GM11168 (cell line): ENCODE data around the gene SH3D19.
"Not testable (repeated sequence)": the region's sequence is repeated elsewhere in the genome, so short reads cannot be mapped to it uniquely, and the experiment has no call there.

ENCODE experiments used
- in situ Hi-C: fragments of 300-500 bp; cut with MboI; formaldehyde crosslinking; loops from one replicate; pipeline ENCODE4 v1.12.0; 2022; ENCODE audit warnings: low sequenced_read_pairs; ENCODE audit not compliant: unreplicated experiment

Gene SH3D19

GRCh38 chr4:151169223-151169622, 156.2 kb downstream of the SH3D19 start:
- in situ Hi-C loops: no loop called here

GRCh38 chr4:151167561-151167960, 157.8 kb downstream of the SH3D19 start:
- in situ Hi-C loops: no loop called here

- in situ Hi-C loops: no loop called here
These were observed 158.8 kb downstream of the SH3D19 start for GRCh38 chr4:151166636-151167035.

GRCh38 chr4:151165205-151166000, 160.0 kb downstream of the SH3D19 start:
- in situ Hi-C loops: no loop called here

GRCh38 chr4:151163855-151164254, 161.6 kb downstream of the SH3D19 start:
- in situ Hi-C loops: no loop called here

- in situ Hi-C loops: no loop called here
These were observed 166.4 kb downstream of the SH3D19 start for GRCh38 chr4:151158979-151159378.

- in situ Hi-C loops: no loop called here
These were observed 167.9 kb downstream of the SH3D19 start for GRCh38 chr4:151157543-151157942.

- in situ Hi-C loops: no loop called here
These were observed 171.8 kb downstream of the SH3D19 start for GRCh38 chr4:151153585-151153984.

GRCh38 chr4:151152028-151152427, 173.4 kb downstream of the SH3D19 start:
- in situ Hi-C loops: no loop called here

- in situ Hi-C loops: no loop called here
These were observed 174.4 kb downstream of the SH3D19 start for GRCh38 chr4:151150821-151151580.

GRCh38 chr4:151148261-151148660, 177.1 kb downstream of the SH3D19 start:
- in situ Hi-C loops: no loop called here

GRCh38 chr4:151147000-151147399, 178.4 kb downstream of the SH3D19 start:
- in situ Hi-C loops: no loop called here

GRCh38 chr4:151144329-151145072, 180.9 kb downstream of the SH3D19 start:
- in situ Hi-C loops: no loop called here

GRCh38 chr4:151143811-151144210, 181.6 kb downstream of the SH3D19 start:
- in situ Hi-C loops: no loop called here

- in situ Hi-C loops: no loop called here
These were observed 182.2 kb downstream of the SH3D19 start for GRCh38 chr4:151143162-151143561.

GRCh38 chr4:151142758-151143157, 182.6 kb downstream of the SH3D19 start:
- in situ Hi-C loops: no loop called here

GRCh38 chr4:151139814-151140213, 185.6 kb downstream of the SH3D19 start:
- in situ Hi-C loops: no loop called here

- in situ Hi-C loops: not testable (repeated sequence)
These were observed 189.4 kb downstream of the SH3D19 start for GRCh38 chr4:151136048-151136447.

GRCh38 chr4:151133311-151133710, 192.1 kb downstream of the SH3D19 start:
- in situ Hi-C loops: no loop called here

GRCh38 chr4:151129796-151130195, 195.6 kb downstream of the SH3D19 start:
- in situ Hi-C loops: no loop called here
